HepG2 (cell line): ENCODE data around the gene MRPL20. TPM values are rescaled to one million over a fixed set of nuclear protein-coding genes. Genes with fewer than 3 reads are reported as not detected.

Source experiments
- BCL6 ChIP-seq: IDR thresholded peaks from 2 replicates; pipeline ENCODE4 v1.6.1; 2016; ENCODE audit warnings: missing genetic modification reagents, missing compliant biosample characterization
- FOXO1 ChIP-seq: sonication (generic); formaldehyde crosslinking; IDR thresholded peaks from 2 replicates; pipeline ENCODE4 v1.4.0; 2020; ENCODE audit warnings: missing genetic modification reagents
- HNRNPUL1 ChIP-seq: fragments of 200-400 bp; formaldehyde crosslinking; IDR thresholded peaks from 2 replicates; pipeline ENCODE4 v1.6.1; 2017; ENCODE audit warnings: low read depth, mild to moderate bottlenecking, low read length, moderate library complexity
- MAZ ChIP-seq, 2 experiments: sonication (generic) in 1 of 2; formaldehyde crosslinking in 1 of 2; IDR thresholded peaks; 2 replicates each; pipeline versions ENCODE4 v1.5.0 to v1.6.1; 2012 to 2020; ENCODE audit warnings: low read depth in 2 of 2, mild to moderate bottlenecking in 2 of 2, borderline replicate concordance in 1 of 2, improper control_type of control experiment in 1 of 2, low read length in 1 of 2, missing genetic modification reagents in 1 of 2, moderate library complexity in 1 of 2
- RBFOX2 ChIP-seq: fragments of 200-400 bp; formaldehyde crosslinking; IDR thresholded peaks from 2 replicates; pipeline ENCODE4 v1.6.1; 2017; ENCODE audit warnings: low read depth, mild to moderate bottlenecking, low read length
- SOX13 ChIP-seq, 3 experiments: fragments of 450-650 bp in 1 of 3; sonication (generic) in 1 of 3; formaldehyde crosslinking in 1 of 3; IDR thresholded peaks in 2 of 3; conservative IDR thresholded peaks in 1 of 3; 2 replicates each; pipeline versions ENCODE4 v1.5.0 to v1.6.1; 2016 to 2020; ENCODE audit warnings: antibody characterized with exemption in 1 of 3, mild to moderate bottlenecking in 1 of 3, missing compliant biosample characterization in 1 of 3, missing genetic modification reagents in 1 of 3, moderate library complexity in 1 of 3
- ZNF253 ChIP-seq: sonication (generic); formaldehyde crosslinking; IDR thresholded peaks from 2 replicates; pipeline ENCODE4 v1.8.0; 2022; ENCODE audit warnings: mild to moderate bottlenecking, missing genetic modification reagents, borderline replicate concordance
- polyA plus RNA-seq, 8 experiments: library from polyadenylated mRNA; depleted of rRNA in 3 of 8; stranded (reverse) in 7 of 8; unstranded in 1 of 8; fragments of >200 nt; fragmentation: Illumina TruSeq in 4 of 8; extraction: Trizol in 4 of 8; gene quantifications; 2 replicates each; pipeline versions ENCODE4 v1.2.1 to v1.2.3, GENCODE V29; 2011 to 2016; ENCODE audit warnings: low read depth in 4 of 8, missing spikeins in 1 of 8, mixed read lengths in 1 of 8; ENCODE audit not compliant: insufficient read depth in 1 of 8
- total RNA-seq, 5 experiments: library from RNA; depleted of rRNA; stranded (reverse); fragments of >200 nt; fragmentation: Illumina TruSeq; extraction: Trizol; gene quantifications; 2 replicates each; pipeline ENCODE4 v1.2.3, GENCODE V29; 2016; ENCODE audit warnings: low read depth in 1 of 5
- TF ChIP-seq, protein P1 (sequence below): sonication (generic); formaldehyde crosslinking; IDR thresholded peaks from 2 replicates; pipeline ENCODE4 v1.4.0; 2020; ENCODE audit warnings: missing genetic modification reagents, borderline replicate concordance
- TF ChIP-seq, protein P2 (sequence below): sonication (generic); formaldehyde crosslinking; IDR thresholded peaks from 2 replicates; pipeline ENCODE4 v1.4.0; 2020; ENCODE audit warnings: missing genetic modification reagents, borderline replicate concordance
- TF ChIP-seq, protein P3 (sequence below): IDR thresholded peaks from 2 replicates; pipeline ENCODE4 v1.6.1; 2018; ENCODE audit warnings: missing genetic modification reagents
- TF ChIP-seq, protein P4 (sequence below): sonication (generic); formaldehyde crosslinking; IDR thresholded peaks from 2 replicates; pipeline ENCODE4 v1.9.0; 2022; ENCODE audit warnings: low read depth, missing genetic modification reagents

The MRPL20 gene
- total and polyA plus RNA-seq, 2 of the 13 experiments (the other 11 are each of a cell fraction or from before 2014, with no cell fraction given), result 59.2 to 127 TPM

DNA sequence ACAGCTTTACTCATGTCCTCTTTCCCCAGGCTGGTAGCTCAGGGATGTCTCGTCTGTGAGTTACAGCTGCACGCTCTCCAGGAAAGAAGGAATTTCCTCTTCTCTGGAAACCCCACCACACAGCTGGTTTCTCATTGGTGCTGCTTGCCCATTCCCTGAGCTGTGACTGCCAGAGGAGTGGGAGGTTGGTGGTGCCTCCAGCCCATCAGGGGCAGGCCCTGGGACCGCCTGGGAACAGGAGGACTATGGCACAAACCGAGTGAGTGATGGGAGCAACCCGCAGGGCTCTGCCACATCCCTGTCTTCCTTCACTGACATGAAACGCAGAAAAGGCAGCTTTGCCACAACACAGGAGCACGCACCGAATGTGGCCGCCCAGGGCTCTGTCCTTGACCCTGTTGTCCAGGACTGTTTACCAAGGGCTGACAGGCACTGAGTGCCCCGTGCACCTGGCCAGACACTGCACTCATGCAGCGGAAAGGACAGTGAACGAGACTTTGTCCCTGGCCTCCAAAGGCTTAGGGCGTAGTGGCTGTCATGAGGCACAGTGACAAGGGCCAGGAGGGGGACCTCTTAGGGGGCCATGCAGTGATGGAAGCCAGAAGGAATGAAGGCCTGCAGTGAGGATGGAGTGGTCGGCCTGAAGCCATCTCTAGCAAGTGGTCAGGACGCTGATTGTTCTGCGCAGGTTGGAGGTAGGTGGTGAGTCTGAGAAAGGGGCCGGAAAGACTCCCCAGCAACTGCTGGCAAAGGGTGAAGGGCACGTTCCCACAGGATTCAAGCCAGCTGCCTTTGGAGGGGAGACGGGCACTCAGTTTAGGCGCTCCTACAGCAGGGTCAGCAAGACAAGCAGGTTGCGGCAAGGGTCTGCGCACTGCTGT, 6.3 kb downstream of the MRPL20 start (continued):
- TF ChIP-seq, protein P1, sequence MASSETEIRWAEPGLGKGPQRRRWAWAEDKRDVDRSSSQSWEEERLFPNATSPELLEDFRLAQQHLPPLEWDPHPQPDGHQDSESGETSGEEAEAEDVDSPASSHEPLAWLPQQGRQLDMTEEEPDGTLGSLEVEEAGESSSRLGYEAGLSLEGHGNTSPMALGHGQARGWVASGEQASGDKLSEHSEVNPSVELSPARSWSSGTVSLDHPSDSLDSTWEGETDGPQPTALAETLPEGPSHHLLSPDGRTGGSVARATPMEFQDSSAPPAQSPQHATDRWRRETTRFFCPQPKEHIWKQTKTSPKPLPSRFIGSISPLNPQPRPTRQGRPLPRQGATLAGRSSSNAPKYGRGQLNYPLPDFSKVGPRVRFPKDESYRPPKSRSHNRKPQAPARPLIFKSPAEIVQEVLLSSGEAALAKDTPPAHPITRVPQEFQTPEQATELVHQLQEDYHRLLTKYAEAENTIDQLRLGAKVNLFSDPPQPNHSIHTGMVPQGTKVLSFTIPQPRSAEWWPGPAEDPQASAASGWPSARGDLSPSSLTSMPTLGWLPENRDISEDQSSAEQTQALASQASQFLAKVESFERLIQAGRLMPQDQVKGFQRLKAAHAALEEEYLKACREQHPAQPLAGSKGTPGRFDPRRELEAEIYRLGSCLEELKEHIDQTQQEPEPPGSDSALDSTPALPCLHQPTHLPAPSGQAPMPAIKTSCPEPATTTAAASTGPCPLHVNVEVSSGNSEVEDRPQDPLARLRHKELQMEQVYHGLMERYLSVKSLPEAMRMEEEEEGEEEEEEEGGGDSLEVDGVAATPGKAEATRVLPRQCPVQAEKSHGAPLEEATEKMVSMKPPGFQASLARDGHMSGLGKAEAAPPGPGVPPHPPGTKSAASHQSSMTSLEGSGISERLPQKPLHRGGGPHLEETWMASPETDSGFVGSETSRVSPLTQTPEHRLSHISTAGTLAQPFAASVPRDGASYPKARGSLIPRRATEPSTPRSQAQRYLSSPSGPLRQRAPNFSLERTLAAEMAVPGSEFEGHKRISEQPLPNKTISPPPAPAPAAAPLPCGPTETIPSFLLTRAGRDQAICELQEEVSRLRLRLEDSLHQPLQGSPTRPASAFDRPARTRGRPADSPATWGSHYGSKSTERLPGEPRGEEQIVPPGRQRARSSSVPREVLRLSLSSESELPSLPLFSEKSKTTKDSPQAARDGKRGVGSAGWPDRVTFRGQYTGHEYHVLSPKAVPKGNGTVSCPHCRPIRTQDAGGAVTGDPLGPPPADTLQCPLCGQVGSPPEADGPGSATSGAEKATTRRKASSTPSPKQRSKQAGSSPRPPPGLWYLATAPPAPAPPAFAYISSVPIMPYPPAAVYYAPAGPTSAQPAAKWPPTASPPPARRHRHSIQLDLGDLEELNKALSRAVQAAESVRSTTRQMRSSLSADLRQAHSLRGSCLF (CRISPR knock-in tag), result no peak; the same call in 1 of the 2 replicates
- TF ChIP-seq RBFOX2, result peak; percentile 47
- TF ChIP-seq, protein P2, sequence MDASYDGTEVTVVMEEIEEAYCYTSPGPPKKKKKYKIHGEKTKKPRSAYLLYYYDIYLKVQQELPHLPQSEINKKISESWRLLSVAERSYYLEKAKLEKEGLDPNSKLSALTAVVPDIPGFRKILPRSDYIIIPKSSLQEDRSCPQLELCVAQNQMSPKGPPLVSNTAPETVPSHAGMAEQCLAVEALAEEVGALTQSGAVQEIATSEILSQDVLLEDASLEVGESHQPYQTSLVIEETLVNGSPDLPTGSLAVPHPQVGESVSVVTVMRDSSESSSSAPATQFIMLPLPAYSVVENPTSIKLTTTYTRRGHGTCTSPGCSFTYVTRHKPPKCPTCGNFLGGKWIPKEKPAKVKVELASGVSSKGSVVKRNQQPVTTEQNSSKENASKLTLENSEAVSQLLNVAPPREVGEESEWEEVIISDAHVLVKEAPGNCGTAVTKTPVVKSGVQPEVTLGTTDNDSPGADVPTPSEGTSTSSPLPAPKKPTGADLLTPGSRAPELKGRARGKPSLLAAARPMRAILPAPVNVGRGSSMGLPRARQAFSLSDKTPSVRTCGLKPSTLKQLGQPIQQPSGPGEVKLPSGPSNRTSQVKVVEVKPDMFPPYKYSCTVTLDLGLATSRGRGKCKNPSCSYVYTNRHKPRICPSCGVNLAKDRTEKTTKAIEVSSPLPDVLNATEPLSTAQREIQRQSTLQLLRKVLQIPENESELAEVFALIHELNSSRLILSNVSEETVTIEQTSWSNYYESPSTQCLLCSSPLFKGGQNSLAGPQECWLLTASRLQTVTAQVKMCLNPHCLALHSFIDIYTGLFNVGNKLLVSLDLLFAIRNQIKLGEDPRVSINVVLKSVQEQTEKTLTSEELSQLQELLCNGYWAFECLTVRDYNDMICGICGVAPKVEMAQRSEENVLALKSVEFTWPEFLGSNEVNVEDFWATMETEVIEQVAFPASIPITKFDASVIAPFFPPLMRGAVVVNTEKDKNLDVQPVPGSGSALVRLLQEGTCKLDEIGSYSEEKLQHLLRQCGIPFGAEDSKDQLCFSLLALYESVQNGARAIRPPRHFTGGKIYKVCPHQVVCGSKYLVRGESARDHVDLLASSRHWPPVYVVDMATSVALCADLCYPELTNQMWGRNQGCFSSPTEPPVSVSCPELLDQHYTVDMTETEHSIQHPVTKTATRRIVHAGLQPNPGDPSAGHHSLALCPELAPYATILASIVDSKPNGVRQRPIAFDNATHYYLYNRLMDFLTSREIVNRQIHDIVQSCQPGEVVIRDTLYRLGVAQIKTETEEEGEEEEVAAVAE (CRISPR knock-in tag), result no peak
- TF ChIP-seq, protein P3, sequence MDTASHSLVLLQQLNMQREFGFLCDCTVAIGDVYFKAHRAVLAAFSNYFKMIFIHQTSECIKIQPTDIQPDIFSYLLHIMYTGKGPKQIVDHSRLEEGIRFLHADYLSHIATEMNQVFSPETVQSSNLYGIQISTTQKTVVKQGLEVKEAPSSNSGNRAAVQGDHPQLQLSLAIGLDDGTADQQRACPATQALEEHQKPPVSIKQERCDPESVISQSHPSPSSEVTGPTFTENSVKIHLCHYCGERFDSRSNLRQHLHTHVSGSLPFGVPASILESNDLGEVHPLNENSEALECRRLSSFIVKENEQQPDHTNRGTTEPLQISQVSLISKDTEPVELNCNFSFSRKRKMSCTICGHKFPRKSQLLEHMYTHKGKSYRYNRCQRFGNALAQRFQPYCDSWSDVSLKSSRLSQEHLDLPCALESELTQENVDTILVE (CRISPR knock-in tag), result peak; percentile 97
- no peak for TF ChIP-seq ZNF253 (CRISPR knock-in tag)
- no peak for TF ChIP-seq HNRNPUL1
- TF ChIP-seq, protein P4, sequence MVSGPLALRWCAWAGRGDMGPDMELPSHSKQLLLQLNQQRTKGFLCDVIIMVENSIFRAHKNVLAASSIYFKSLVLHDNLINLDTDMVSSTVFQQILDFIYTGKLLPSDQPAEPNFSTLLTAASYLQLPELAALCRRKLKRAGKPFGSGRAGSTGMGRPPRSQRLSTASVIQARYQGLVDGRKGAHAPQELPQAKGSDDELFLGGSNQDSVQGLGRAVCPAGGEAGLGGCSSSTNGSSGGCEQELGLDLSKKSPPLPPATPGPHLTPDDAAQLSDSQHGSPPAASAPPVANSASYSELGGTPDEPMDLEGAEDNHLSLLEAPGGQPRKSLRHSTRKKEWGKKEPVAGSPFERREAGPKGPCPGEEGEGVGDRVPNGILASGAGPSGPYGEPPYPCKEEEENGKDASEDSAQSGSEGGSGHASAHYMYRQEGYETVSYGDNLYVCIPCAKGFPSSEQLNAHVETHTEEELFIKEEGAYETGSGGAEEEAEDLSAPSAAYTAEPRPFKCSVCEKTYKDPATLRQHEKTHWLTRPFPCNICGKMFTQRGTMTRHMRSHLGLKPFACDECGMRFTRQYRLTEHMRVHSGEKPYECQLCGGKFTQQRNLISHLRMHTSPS, result peak; percentile 75; the same call in 1 of the 2 replicates
- 0 out of 2 replicates have a peak, but pooled peaks have one; percentile 22 for TF ChIP-seq SOX13 (IDR thresholded peaks at IDR 0.05)
- TF ChIP-seq SOX13 (CRISPR knock-in tag; conservative IDR thresholded peaks at IDR 0.05 in 1 of 2, IDR thresholded peaks at IDR 0.05 in 1 of 2), result peak in 1 of 2 experiments; percentile 93; a peak in 2 of 4 replicates
- peak; percentile 95 for TF ChIP-seq BCL6 (CRISPR knock-in tag)
- peak; percentile 100 for TF ChIP-seq FOXO1
- no peak; the same call in 1 of the 2 replicates for TF ChIP-seq MAZ (IDR thresholded peaks at IDR 0.05; ENCODE audit: borderline replicate concordance, low read depth, low read length)
- peak; percentile 35; the same call in 1 of the 2 replicates for TF ChIP-seq MAZ (CRISPR knock-in tag; IDR thresholded peaks at IDR 0.05; ENCODE audit: low read depth)
